ENCODE data around the gene SLC34A3. TPM values are rescaled to one million over a fixed set of nuclear protein-coding genes. Genes with fewer than 3 reads are reported as not detected.

Gene SLC34A3
- total RNA-seq, 1 experiment from 2014 or later = 0.13 TPM

DNA sequence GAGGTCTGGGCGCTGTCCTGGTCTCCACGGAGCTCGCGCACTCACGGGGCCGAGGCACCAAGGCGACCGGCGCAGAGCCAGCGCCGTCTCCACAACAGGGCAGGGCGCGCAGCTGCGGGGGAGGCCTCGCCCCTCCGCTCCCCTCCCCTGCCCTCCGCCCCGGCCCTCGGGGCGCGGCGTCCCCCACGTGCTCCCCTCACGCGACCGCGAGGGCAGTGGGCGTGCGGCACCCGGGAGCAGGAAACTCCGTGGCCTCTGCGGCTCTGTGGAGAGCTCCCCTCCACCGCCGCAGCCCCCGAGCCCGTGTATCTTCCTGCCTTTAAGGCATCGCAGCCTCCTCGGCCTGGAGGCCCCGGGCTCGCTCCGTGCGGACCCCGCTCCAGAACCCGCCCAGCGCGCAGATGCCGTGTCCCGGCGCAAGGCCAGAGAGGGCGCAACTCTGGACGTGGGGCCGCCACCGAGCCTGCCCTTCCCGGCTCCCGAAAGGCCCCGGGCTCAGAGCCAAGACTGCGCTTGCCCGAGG, 9.7 kb downstream of the SLC34A3 start (continued):
- TF ChIP-seq, protein P1, sequence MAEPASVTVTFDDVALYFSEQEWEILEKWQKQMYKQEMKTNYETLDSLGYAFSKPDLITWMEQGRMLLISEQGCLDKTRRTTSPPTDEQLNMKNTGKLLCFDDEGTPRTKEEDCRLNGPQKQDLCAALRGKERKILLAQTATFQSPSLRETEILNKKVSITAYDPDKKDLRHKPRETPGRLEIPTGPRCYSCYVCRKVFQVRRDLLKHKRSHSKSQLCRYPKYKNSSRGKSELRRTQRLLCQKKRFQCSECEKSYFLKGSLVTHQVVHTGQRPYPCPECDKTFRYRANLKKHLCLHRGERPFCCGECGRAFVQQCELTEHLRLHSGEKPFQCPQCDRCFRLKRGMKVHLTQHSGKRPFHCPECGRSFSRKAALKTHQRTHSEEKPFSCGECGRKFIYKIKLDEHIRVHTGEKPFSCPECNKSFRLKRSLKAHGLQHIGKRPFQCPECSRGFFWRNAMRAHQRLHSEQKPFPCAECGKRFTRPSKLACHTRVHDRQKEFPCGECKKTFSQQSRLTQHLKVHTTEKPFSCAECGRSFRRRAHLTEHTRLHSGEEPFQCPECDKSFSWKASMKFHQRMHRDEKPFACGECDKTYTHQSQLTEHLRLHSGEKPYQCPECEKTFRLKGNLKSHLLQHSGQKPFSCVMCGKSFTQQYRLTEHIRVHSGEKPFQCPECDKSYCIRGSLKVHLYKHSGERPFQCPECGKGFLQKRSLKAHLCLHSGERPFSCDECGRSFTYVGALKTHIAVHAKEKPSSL (CRISPR knock-in tag; conservative IDR thresholded peaks at IDR 0.05) = no peak
- TF ChIP-seq, protein P2, sequence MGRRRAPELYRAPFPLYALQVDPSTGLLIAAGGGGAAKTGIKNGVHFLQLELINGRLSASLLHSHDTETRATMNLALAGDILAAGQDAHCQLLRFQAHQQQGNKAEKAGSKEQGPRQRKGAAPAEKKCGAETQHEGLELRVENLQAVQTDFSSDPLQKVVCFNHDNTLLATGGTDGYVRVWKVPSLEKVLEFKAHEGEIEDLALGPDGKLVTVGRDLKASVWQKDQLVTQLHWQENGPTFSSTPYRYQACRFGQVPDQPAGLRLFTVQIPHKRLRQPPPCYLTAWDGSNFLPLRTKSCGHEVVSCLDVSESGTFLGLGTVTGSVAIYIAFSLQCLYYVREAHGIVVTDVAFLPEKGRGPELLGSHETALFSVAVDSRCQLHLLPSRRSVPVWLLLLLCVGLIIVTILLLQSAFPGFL (CRISPR knock-in tag; IDR thresholded peaks at IDR 0.05; ENCODE audit: borderline replicate concordance) = peak; percentile 69; the same call in 1 of the 2 replicates
- no peak for TF ChIP-seq GABPB1 (CRISPR knock-in tag; IDR thresholded peaks at IDR 0.05)
- no peak; the same call in 1 of the 2 replicates for TF ChIP-seq TEAD4 (CRISPR knock-in tag; IDR thresholded peaks at IDR 0.05)
- TF ChIP-seq CBFB (CRISPR knock-in tag; IDR thresholded peaks at IDR 0.05; ENCODE audit: low read depth) = 0 out of 2 replicates have a peak, but pooled peaks have one; percentile 63
- no peak for TF ChIP-seq ZNF121 (CRISPR knock-in tag; IDR thresholded peaks at IDR 0.05)
- no peak for TF ChIP-seq ZNF138 (CRISPR knock-in tag; conservative IDR thresholded peaks at IDR 0.05)
- peak; percentile 76; the same call in 1 of the 2 replicates for TF ChIP-seq ATF1 (CRISPR knock-in tag; IDR thresholded peaks at IDR 0.05)
- TF ChIP-seq, protein P3, sequence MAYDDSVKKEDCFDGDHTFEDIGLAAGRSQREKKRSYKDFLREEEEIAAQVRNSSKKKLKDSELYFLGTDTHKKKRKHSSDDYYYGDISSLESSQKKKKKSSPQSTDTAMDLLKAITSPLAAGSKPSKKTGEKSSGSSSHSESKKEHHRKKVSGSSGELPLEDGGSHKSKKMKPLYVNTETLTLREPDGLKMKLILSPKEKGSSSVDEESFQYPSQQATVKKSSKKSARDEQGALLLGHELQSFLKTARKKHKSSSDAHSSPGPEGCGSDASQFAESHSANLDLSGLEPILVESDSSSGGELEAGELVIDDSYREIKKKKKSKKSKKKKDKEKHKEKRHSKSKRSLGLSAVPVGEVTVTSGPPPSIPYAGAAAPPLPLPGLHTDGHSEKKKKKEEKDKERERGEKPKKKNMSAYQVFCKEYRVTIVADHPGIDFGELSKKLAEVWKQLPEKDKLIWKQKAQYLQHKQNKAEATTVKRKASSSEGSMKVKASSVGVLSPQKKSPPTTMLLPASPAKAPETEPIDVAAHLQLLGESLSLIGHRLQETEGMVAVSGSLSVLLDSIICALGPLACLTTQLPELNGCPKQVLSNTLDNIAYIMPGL (CRISPR knock-in tag; IDR thresholded peaks at IDR 0.05) = peak; percentile 93
- TF ChIP-seq, protein P4, sequence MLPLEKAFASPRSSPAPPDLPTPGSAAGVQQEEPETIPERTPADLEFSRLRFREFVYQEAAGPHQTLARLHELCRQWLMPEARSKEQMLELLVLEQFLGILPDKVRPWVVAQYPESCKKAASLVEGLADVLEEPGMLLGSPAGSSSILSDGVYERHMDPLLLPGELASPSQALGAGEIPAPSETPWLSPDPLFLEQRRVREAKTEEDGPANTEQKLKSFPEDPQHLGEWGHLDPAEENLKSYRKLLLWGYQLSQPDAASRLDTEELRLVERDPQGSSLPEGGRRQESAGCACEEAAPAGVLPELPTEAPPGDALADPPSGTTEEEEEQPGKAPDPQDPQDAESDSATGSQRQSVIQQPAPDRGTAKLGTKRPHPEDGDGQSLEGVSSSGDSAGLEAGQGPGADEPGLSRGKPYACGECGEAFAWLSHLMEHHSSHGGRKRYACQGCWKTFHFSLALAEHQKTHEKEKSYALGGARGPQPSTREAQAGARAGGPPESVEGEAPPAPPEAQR (CRISPR knock-in tag; IDR thresholded peaks at IDR 0.05) = no peak
- TF ChIP-seq JUN (CRISPR knock-in tag; IDR thresholded peaks at IDR 0.05) = 0 out of 2 replicates have a peak, but pooled peaks have one; percentile 64

DNA sequence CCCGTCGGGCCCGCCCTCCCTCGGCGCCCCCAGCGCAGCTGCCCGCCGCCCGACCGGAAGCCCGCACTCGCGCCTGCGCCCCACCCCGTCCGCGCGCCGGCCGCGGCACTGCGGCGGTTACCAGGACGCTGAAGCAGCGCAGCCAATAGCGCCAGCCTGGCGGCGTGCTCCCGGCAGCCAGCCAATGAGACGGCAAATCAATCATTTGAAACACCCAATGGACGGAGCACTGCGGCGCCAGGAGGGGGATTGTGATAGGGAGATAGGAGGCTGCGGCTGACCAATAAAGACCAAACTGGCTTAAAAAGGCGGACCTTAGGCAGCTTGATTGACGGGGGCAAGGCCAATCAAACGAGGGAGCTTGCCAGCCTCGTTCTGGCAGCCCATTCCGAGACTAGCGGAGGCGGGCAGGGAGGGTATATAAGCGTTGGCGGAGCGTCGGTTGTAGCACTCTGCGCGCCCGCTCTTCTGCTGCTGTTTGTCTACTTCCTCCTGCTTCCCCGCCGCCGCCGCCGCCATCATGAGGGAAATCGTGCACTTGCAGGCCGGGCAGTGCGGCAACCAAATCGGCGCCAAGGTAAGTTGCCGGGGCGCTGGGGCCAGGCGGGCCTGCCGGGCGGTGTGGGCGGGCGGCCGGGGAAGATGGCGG, 10.3 kb downstream of the SLC34A3 start, which contains the start of gene TUBB4B:
TSS of gene TUBB4B (plus strand) at position 447 of the 649 bp plus-strand sequence. CDS start at position 521, 74 bp downstream.
- H3K9me3 Mint-ChIP-seq = no peaks in the 10 kb centered on the region
- peaks cover 20% of the 10 kb centered on the region for H3K36me3 Mint-ChIP-seq
- H3K4me1 Mint-ChIP-seq = peaks cover 39% of the 10 kb centered on the region
- H3K4me3 Mint-ChIP-seq = peak within 1 kb of the TSS; percentile 81
- ATAC-seq = peak; percentile 80
- peak within 1 kb of the TSS; percentile 87; the same call in 1 of the 2 replicates for H3K27ac Mint-ChIP-seq
- ChIA-PET CTCF (interaction anchor here (0.7 to 2.4 kb wide), 27 partner anchors 11 to 212 kb away, joined by 3 to 14 read pairs (median 4); partner anchors contain the start of genes CYSRT1, EXD3, MAN1B1 and NOXA1), POLR2A (interaction anchor here (0.6 to 1.8 kb wide), 29 partner anchors 12 to 653 kb away, joined by 3 to 30 read pairs (median 4); partner anchors contain the start of genes LRRC26, MAN1B1, NELFB and NRARP)
- peak; percentile 98 for DNase-seq (ENCODE audit: low spot score)
- H3K27me3 Mint-ChIP-seq (ENCODE audit: low read depth) = no peaks in the 10 kb centered on the region
- peak; percentile 85; the same call in 1 of the 2 replicates for TF ChIP-seq FOXK1 (CRISPR knock-in tag; IDR thresholded peaks at IDR 0.05)
- peak; percentile 96 for TF ChIP-seq RORB (CRISPR knock-in tag; IDR thresholded peaks at IDR 0.05)
- TF ChIP-seq ZNF138 (CRISPR knock-in tag; conservative IDR thresholded peaks at IDR 0.05) = no peak
- TF ChIP-seq HMGA2 (CRISPR knock-in tag; IDR thresholded peaks at IDR 0.05) = peak; percentile 52
- TF ChIP-seq ATF1 (CRISPR knock-in tag; IDR thresholded peaks at IDR 0.05) = no peak
- TF ChIP-seq TP53 (CRISPR knock-in tag; IDR thresholded peaks at IDR 0.05) = 0 out of 2 replicates have a peak, but pooled peaks have one; percentile 28
- TF ChIP-seq TCF7 (CRISPR knock-in tag; IDR thresholded peaks at IDR 0.05; ENCODE audit: low read depth) = no peak
- TF ChIP-seq ZNF416 (CRISPR knock-in tag; IDR thresholded peaks at IDR 0.05) = peak; percentile 81; the same call in 1 of the 2 replicates
- TF ChIP-seq, protein P5, sequence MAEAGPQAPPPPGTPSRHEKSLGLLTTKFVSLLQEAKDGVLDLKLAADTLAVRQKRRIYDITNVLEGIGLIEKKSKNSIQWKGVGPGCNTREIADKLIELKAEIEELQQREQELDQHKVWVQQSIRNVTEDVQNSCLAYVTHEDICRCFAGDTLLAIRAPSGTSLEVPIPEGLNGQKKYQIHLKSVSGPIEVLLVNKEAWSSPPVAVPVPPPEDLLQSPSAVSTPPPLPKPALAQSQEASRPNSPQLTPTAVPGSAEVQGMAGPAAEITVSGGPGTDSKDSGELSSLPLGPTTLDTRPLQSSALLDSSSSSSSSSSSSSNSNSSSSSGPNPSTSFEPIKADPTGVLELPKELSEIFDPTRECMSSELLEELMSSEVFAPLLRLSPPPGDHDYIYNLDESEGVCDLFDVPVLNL (CRISPR knock-in tag; IDR thresholded peaks at IDR 0.05; ENCODE audit: borderline replicate concordance, low read depth) = 0 out of 2 replicates have a peak, but pooled peaks have one; percentile 13
- TF ChIP-seq JUN (CRISPR knock-in tag; IDR thresholded peaks at IDR 0.05) = peak; percentile 61; the same call in 1 of the 2 replicates
- 0 out of 2 replicates have a peak, but pooled peaks have one; percentile 68 for TF ChIP-seq CREM (CRISPR knock-in tag; IDR thresholded peaks at IDR 0.05)
- peak; percentile 50; the same call in 1 of the 2 replicates for TF ChIP-seq FOXP1 (CRISPR knock-in tag; IDR thresholded peaks at IDR 0.05; ENCODE audit: borderline replicate concordance)
- no peak for TF ChIP-seq IRF2 (CRISPR knock-in tag; IDR thresholded peaks at IDR 0.05; ENCODE audit: borderline replicate concordance, low read depth)
- TF ChIP-seq, protein P6, sequence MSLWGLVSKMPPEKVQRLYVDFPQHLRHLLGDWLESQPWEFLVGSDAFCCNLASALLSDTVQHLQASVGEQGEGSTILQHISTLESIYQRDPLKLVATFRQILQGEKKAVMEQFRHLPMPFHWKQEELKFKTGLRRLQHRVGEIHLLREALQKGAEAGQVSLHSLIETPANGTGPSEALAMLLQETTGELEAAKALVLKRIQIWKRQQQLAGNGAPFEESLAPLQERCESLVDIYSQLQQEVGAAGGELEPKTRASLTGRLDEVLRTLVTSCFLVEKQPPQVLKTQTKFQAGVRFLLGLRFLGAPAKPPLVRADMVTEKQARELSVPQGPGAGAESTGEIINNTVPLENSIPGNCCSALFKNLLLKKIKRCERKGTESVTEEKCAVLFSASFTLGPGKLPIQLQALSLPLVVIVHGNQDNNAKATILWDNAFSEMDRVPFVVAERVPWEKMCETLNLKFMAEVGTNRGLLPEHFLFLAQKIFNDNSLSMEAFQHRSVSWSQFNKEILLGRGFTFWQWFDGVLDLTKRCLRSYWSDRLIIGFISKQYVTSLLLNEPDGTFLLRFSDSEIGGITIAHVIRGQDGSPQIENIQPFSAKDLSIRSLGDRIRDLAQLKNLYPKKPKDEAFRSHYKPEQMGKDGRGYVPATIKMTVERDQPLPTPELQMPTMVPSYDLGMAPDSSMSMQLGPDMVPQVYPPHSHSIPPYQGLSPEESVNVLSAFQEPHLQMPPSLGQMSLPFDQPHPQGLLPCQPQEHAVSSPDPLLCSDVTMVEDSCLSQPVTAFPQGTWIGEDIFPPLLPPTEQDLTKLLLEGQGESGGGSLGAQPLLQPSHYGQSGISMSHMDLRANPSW (CRISPR knock-in tag; conservative IDR thresholded peaks at IDR 0.05; ENCODE audit: low read depth) = no peak
- no peak for TF ChIP-seq ZNF423 (CRISPR knock-in tag; IDR thresholded peaks at IDR 0.05)

Measured in WTC11 (cell line).